ENCODE data around the gene OR9Q2. TPM values are rescaled to one million over a fixed set of nuclear protein-coding genes. Genes with fewer than 3 reads are reported as not detected.

OR9Q2 gene, protein sequence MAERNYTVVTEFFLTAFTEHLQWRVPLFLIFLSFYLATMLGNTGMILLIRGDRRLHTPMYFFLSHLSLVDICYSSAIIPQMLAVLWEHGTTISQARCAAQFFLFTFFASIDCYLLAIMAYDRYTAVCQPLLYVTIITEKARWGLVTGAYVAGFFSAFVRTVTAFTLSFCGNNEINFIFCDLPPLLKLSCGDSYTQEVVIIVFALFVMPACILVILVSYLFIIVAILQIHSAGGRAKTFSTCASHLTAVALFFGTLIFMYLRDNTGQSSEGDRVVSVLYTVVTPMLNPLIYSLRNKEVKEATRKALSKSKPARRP
- total RNA-seq (2014; rRNA removed; shearing (Covaris generic)) (not detected in 2 replicates), total RNA-seq (2022) (not detected in 2 replicates), Bru-seq, nascent RNA (not detected), BruChase-seq, experiment 1, labeled RNA remaining after a 6-hour chase (not detected), BruChase-seq, experiment 2, labeled RNA remaining after a 2-hour chase (not detected)
- long read RNA-seq = 0 reads

DNA sequence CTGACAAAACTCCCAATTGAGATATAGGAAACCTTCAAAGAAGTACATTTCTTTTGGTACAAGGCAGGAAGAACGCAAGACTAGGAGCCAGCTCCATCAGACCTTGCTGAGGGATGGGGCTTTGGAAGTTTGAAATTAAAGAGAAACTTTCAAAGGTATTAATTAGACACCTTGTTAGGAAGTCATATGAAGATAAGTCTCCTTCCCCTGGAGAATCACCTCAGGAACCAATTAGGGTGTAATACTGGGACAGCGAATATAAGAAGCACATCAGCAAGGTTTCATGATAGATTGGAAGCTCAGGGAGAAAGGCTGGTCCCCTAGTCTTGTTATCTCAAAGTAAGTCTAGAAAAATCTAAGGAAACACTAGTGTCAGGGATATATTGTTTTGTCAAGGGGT is at the start of gene OR9Q2:
OR9Q2 (plus strand) TSS at position 301 of the 400 bp plus-strand sequence. CDS start 1,421 bp downstream, outside the sequence.
- Histone ChIP-seq H3K9me3 (ENCODE audit: low read length) (no peaks in the 10 kb centered on the region), H3K36me3 (ENCODE audit: insufficient read depth, low read length) (no peaks in the 10 kb centered on the region), H3K9me2 (ENCODE audit: insufficient read depth, low read length) (no peaks in the 10 kb centered on the region), H3K4me3 (ENCODE audit: low read depth, low read length, poor library complexity, severe bottlenecking) (no peak within 1 kb of the TSS), H2AFZ (ENCODE audit: low read length) (no peak within 1 kb of the TSS), H3K4me1 (ENCODE audit: insufficient read depth, low read length, poor library complexity, severe bottlenecking) (no peaks in the 10 kb centered on the region), H4K20me1 (ENCODE audit: insufficient read depth, low read length) (no peaks in the 10 kb centered on the region), H3K4me2 (ENCODE audit: low read length) (no peak within 1 kb of the TSS), H3K27ac (ENCODE audit: low read depth, low read length, poor library complexity, severe bottlenecking) (no peak within 1 kb of the TSS), H3K79me2 (ENCODE audit: insufficient read depth, low read depth, low read length) (no peaks in the 10 kb centered on the region)
- no peak for DNase-seq (ENCODE audit: low spot score)
- no TSS peak for BruUV-seq (replicated peaks)
- CTCF ChIA-PET (ENCODE audit: unreplicated experiment) = no interaction called here
- TF ChIP-seq, protein P1, sequence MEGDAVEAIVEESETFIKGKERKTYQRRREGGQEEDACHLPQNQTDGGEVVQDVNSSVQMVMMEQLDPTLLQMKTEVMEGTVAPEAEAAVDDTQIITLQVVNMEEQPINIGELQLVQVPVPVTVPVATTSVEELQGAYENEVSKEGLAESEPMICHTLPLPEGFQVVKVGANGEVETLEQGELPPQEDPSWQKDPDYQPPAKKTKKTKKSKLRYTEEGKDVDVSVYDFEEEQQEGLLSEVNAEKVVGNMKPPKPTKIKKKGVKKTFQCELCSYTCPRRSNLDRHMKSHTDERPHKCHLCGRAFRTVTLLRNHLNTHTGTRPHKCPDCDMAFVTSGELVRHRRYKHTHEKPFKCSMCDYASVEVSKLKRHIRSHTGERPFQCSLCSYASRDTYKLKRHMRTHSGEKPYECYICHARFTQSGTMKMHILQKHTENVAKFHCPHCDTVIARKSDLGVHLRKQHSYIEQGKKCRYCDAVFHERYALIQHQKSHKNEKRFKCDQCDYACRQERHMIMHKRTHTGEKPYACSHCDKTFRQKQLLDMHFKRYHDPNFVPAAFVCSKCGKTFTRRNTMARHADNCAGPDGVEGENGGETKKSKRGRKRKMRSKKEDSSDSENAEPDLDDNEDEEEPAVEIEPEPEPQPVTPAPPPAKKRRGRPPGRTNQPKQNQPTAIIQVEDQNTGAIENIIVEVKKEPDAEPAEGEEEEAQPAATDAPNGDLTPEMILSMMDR (conservative IDR thresholded peaks at IDR 0.05; ENCODE audit: low read length) = no peak
- TF ChIP-seq EZH2phosphoT487 (IDR thresholded peaks at IDR 0.05; ENCODE audit: borderline replicate concordance, low read depth, low read length) = no peak
- intact Hi-C loops (cut with micrococcal nuclease; ENCODE audit: unreplicated experiment) = no loop called here
- POLR2A ChIA-PET = no interaction called here

- TF ChIP-seq, protein P1 (conservative IDR thresholded peaks at IDR 0.05; ENCODE audit: low read length) = no peak
- TF ChIP-seq EZH2phosphoT487 (IDR thresholded peaks at IDR 0.05; ENCODE audit: borderline replicate concordance, low read depth, low read length) = no peak
- H3K27ac ChIP-seq (ENCODE audit: low read depth, low read length, poor library complexity, severe bottlenecking) = no peak overlapping the region
- intact Hi-C loops (cut with micrococcal nuclease; ENCODE audit: unreplicated experiment) = no loop called here
- no peaks in the 10 kb centered on the region for H3K9me2 ChIP-seq (ENCODE audit: insufficient read depth, low read length)
- DNase-seq (ENCODE audit: low spot score) = no peak
- H2AFZ ChIP-seq (ENCODE audit: low read length) = no peak overlapping the region
- CTCF ChIA-PET (ENCODE audit: unreplicated experiment) = no interaction called here
- no peaks in the 10 kb centered on the region for H3K4me1 ChIP-seq (ENCODE audit: insufficient read depth, low read length, poor library complexity, severe bottlenecking)
- no peaks in the 10 kb centered on the region for H4K20me1 ChIP-seq (ENCODE audit: insufficient read depth, low read length)
- no peaks in the 10 kb centered on the region for H3K9me3 ChIP-seq (ENCODE audit: low read length)
- POLR2A ChIA-PET = no interaction called here
- H3K4me3 ChIP-seq (ENCODE audit: low read depth, low read length, poor library complexity, severe bottlenecking) = no peak overlapping the region
- H3K4me2 ChIP-seq (ENCODE audit: low read length) = no peak overlapping the region
- no TSS peak for BruUV-seq (replicated peaks)
- no peaks in the 10 kb centered on the region for H3K79me2 ChIP-seq (ENCODE audit: insufficient read depth, low read depth, low read length)
- H3K36me3 ChIP-seq (ENCODE audit: insufficient read depth, low read length) = no peaks in the 10 kb centered on the region
Measured at GRCh38 chr11:58142761-58143160, 46.1 kb upstream of the OR9Q2 start.

DNA sequence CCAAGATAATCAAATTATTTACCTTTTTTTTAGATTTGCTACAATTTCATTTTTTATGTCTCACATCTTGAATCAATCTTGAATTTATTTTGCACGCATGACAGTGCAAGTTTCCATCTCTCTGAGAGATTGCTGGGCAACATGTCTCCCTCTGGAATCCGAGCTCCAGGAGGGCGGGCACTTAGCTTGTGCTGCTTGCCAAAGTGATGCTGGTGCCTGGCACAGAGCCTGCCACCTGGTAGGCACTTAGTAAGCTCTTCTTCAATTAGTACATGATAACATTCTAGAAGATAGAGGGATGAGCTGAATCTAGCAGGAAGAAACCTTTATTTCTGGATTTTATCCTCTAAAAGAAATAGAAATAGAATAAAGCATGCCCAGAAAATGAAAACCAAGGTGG is 36.1 kb upstream of the OR9Q2 start:
- ChIA-PET CTCF (ENCODE audit: unreplicated experiment) (no interaction called here), POLR2A (no interaction called here)
- H4K20me1 ChIP-seq (ENCODE audit: insufficient read depth, low read length) = no peaks in the 10 kb centered on the region
- H3K79me2 ChIP-seq (ENCODE audit: insufficient read depth, low read depth, low read length) = no peaks in the 10 kb centered on the region
- no peak overlapping the region for H3K4me2 ChIP-seq (ENCODE audit: low read length)
- no peak overlapping the region for H3K4me3 ChIP-seq (ENCODE audit: low read depth, low read length, poor library complexity, severe bottlenecking)
- H3K36me3 ChIP-seq (ENCODE audit: insufficient read depth, low read length) = no peaks in the 10 kb centered on the region
- H3K9me2 ChIP-seq (ENCODE audit: insufficient read depth, low read length) = no peaks in the 10 kb centered on the region
- no peak for DNase-seq (ENCODE audit: low spot score)
- TF ChIP-seq, protein P1 (conservative IDR thresholded peaks at IDR 0.05; ENCODE audit: low read length) = no peak
- no peak for TF ChIP-seq EZH2phosphoT487 (IDR thresholded peaks at IDR 0.05; ENCODE audit: borderline replicate concordance, low read depth, low read length)
- H3K9me3 ChIP-seq (ENCODE audit: low read length) = no peaks in the 10 kb centered on the region
- no peak overlapping the region for H2AFZ ChIP-seq (ENCODE audit: low read length)
- intact Hi-C loops (cut with micrococcal nuclease; ENCODE audit: unreplicated experiment) = no loop called here
- no peaks in the 10 kb centered on the region for H3K4me1 ChIP-seq (ENCODE audit: insufficient read depth, low read length, poor library complexity, severe bottlenecking)
- BruUV-seq (replicated peaks) = no TSS peak
- no peak overlapping the region for H3K27ac ChIP-seq (ENCODE audit: low read depth, low read length, poor library complexity, severe bottlenecking)

All from OCI-LY7 (cell line).